ENCODE results near the gene POLR2I.
"Not testable (repeated sequence)": the region's sequence is repeated elsewhere in the genome, so short reads cannot be mapped to it uniquely, and the experiment has no call there.

The POLR2I gene

DNA sequence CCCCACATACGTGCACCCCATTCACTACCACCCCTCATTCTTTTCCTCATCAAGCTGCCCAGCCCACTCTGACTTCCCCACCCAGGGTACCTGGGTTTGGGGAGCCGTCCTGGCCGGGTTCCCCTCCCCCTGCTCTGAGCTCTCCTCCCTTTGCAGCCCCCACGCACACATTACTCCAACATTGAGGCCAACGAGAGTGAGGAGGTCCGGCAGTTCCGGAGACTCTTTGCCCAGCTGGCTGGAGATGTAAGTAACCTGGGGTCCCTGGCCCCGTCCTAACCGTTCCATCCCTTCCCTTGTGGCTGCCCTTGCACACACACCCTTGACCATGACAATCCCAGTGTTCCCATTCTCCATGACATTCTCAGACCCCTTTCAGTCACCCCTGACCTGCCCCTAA is 27.8 kb upstream of the POLR2I start:
- Histone ChIP-seq H3K36me3 (ENCODE audit: control insufficient read depth in 1 of 2, insufficient read depth in 2 of 2, low read length in 2 of 2) (peaks cover 35 to 49% of the 10 kb centered on the region in 2 donors), H3K4me1 (ENCODE audit: control insufficient read depth in 1 of 2, insufficient read depth in 2 of 2, low read length in 2 of 2) (peaks cover 8 to 11% of the 10 kb centered on the region in 2 donors), H3K9me3 (ENCODE audit: control insufficient read depth in 1 of 2, low read length in 2 of 2) (no peaks in the 10 kb centered on the region), H3K4me3 (ENCODE audit: low read depth in 1 of 2, low read length in 2 of 2) (no peak overlapping the region), H3K27me3 (ENCODE audit: low read depth, low read length) (no peaks in the 10 kb centered on the region), H3K27ac (ENCODE audit: low read length) (no peak overlapping the region)

GRCh38 chr19:36142046-36142445 is 27.4 kb upstream of the POLR2I start:
- Histone ChIP-seq H3K36me3 (ENCODE audit: control insufficient read depth in 1 of 2, insufficient read depth in 2 of 2, low read length in 2 of 2) (peaks cover 33 to 46% of the 10 kb centered on the region in 2 donors), H3K27me3 (ENCODE audit: low read depth, low read length) (no peaks in the 10 kb centered on the region), H3K4me3 (ENCODE audit: low read depth in 1 of 2, low read length in 2 of 2) (peak overlapping the region in 1 of 2 donors; percentile 83), H3K27ac (ENCODE audit: low read length) (no peak overlapping the region), H3K4me1 (ENCODE audit: control insufficient read depth in 1 of 2, insufficient read depth in 2 of 2, low read length in 2 of 2) (peaks cover 8 to 11% of the 10 kb centered on the region in 2 donors), H3K9me3 (ENCODE audit: control insufficient read depth in 1 of 2, low read length in 2 of 2) (no peaks in the 10 kb centered on the region)

- no peaks in the 10 kb centered on the region for H3K9me3 ChIP-seq (ENCODE audit: control insufficient read depth in 1 of 2, low read length in 2 of 2)
- peaks cover 8 to 11% of the 10 kb centered on the region in 2 donors for H3K4me1 ChIP-seq (ENCODE audit: control insufficient read depth in 1 of 2, insufficient read depth in 2 of 2, low read length in 2 of 2)
- peak overlapping the region; percentile 67 for H3K27ac ChIP-seq (ENCODE audit: low read length)
- H3K27me3 ChIP-seq (ENCODE audit: low read depth, low read length), result no peaks in the 10 kb centered on the region
- H3K4me3 ChIP-seq (ENCODE audit: low read depth in 1 of 2, low read length in 2 of 2), result peak overlapping the region; percentile 83 to 100
- H3K36me3 ChIP-seq (ENCODE audit: control insufficient read depth in 1 of 2, insufficient read depth in 2 of 2, low read length in 2 of 2), result peaks cover 25 to 38% of the 10 kb centered on the region in 2 donors
Measured at GRCh38 chr19:36141039-36141927, 26.6 kb upstream of the POLR2I start.

DNA sequence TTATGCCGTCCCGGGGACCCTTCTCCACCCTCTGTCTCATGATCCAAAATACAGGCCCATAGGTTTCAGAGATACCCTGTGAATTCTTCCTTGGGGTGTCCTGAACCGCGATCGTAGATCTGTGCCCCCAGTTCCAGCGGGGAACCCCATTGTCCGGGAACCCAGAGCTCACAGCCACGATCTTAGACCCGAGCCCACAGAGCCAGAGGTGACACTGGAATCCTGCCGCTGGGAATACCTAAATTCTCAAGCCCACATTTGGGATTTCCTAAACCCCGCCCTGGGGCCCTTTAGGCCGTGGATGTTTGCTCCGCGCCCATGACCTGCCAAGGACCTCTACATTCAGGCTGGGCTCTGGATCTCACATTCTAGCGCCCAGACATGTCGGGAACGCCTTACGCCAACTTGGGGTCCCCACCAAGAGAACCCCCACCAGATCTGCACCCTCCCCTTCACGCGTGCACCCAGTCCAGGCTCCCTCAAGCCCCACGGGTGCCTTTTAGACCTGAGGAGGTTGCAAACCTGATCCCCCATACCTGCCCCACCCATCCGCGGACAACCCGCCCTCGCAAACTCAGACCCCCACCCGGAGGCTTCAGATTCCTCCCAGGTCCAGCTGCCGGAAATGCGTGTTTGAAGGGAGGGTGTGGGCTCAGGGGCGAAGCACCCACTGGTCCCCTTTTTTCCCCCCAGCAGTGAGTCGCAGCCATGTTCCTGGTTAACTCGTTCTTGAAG is 25.8 kb upstream of the POLR2I start:
- Histone ChIP-seq H3K36me3 (ENCODE audit: control insufficient read depth in 1 of 2, insufficient read depth in 2 of 2, low read length in 2 of 2) (peaks cover 17 to 30% of the 10 kb centered on the region in 2 donors), H3K27me3 (ENCODE audit: low read depth, low read length) (no peaks in the 10 kb centered on the region), H3K27ac (ENCODE audit: low read length) (peak overlapping the region; percentile 100), H3K4me1 (ENCODE audit: control insufficient read depth in 1 of 2, insufficient read depth in 2 of 2, low read length in 2 of 2) (peaks cover 8 to 11% of the 10 kb centered on the region in 2 donors), H3K9me3 (ENCODE audit: control insufficient read depth in 1 of 2, low read length in 2 of 2) (no peaks in the 10 kb centered on the region), H3K4me3 (ENCODE audit: low read depth in 1 of 2, low read length in 2 of 2) (peak overlapping the region; percentile 83 to 100)

DNA sequence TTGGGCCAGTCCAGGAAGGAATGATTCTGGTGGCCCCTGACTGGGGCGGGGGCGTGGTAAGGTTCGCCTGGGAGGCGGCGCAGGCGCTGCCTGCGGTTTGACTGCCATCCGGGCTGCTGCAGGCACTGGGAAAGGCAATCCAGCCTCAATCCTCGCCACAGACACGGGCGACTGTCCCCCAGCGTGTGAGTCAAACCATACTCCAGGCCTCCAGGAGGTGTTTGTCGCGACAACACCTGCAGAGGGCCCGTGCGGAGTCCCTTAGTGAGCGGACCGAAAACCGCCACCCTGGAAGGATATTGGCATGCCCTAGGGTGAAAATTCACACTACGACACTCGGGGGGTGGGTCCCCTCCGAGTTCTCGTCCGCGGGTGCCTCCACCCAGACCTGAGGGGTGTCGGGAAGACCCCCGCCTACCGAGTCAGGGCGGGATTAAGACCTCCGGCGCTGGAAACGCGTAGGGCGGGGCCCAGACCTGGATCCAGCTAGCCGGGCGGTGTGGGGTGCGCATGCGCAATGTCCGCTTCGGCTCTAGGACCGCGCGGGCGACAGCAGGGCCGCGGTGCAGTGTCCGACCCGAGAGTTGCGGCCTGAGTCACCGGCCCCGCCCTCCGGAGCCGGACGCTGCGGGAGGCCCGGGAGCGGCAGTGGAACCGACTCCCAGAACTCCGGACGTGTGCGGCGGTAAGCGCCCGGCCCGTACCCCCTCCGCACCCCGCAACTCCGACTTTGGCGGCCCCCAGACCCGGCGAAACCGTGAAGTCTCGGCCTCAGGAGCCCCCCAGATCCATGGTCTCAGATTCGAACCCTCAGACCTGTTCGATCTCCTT is 25.0 kb upstream of the POLR2I start, which contains the start of gene CAPNS1:
CAPNS1 (plus strand) TSS at position 594 of the 831 bp plus-strand sequence. CDS start 946 bp downstream, outside the sequence.
- Histone ChIP-seq H3K4me1 (ENCODE audit: control insufficient read depth in 1 of 2, insufficient read depth in 2 of 2, low read length in 2 of 2) (peaks cover 8 to 11% of the 10 kb centered on the region in 2 donors), H3K27me3 (ENCODE audit: low read depth, low read length) (no peaks in the 10 kb centered on the region)

GRCh38 chr19:36139120-36139472 is 24.4 kb upstream of the POLR2I start:
- Histone ChIP-seq H3K36me3 (ENCODE audit: control insufficient read depth in 1 of 2, insufficient read depth in 2 of 2, low read length in 2 of 2) (peaks cover 10 to 17% of the 10 kb centered on the region in 2 donors), H3K4me1 (ENCODE audit: control insufficient read depth in 1 of 2, insufficient read depth in 2 of 2, low read length in 2 of 2) (peaks cover 8 to 11% of the 10 kb centered on the region in 2 donors), H3K4me3 (ENCODE audit: low read depth in 1 of 2, low read length in 2 of 2) (peak overlapping the region; percentile 74 to 83), H3K9me3 (ENCODE audit: control insufficient read depth in 1 of 2, low read length in 2 of 2) (no peaks in the 10 kb centered on the region), H3K27ac (ENCODE audit: low read length) (peak overlapping the region; percentile 87), H3K27me3 (ENCODE audit: low read depth, low read length) (no peaks in the 10 kb centered on the region)

More for the DNA sequence above, 25.0 kb upstream of the POLR2I start, which contains the start of gene CAPNS1:
- Histone ChIP-seq H3K27ac (ENCODE audit: low read length) (peak within 1 kb of the TSS; percentile 100), H3K36me3 (ENCODE audit: control insufficient read depth in 1 of 2, insufficient read depth in 2 of 2, low read length in 2 of 2) (peaks cover 12 to 22% of the 10 kb centered on the region in 2 donors), H3K9me3 (ENCODE audit: control insufficient read depth in 1 of 2, low read length in 2 of 2) (no peaks in the 10 kb centered on the region), H3K4me3 (ENCODE audit: low read depth in 1 of 2, low read length in 2 of 2) (peak within 1 kb of the TSS; percentile 83 to 100)

DNA sequence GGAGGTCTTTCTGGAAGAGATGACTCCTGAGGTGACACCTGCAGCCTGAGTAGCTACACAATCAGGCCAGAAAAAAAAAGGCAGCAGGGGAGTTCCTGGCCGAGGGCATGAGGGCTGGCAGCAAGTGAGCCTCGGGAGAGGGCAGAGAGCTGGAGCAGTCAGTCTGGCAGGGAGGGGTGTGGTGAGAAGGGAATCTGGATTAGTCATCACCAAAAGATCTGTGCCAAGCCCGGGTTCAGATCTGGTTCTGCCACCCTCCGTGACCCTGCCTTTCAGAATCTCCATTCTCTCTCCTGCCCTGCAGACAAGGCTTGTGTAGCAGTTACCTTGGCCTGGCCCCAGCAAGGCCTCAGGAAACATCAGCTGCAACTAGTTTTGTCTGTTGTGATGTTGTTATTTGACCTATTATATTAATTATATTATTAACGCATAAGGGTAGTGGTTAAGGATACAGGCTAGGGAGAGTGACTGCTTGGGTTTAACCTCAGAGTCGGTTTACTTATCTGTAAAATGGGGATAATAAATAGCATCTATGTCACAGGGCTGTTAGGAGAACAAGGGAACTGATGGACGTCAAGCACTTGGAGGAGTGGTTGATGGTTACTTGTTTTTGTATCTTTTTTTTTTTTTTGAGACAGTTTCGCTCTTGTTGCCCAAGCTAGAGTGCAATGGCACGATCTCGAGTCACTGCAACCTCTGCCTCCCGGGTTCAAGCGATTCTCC is 22.4 kb upstream of the POLR2I start:
- peaks cover 0 to 4% of the 10 kb centered on the region in 2 donors for H3K36me3 ChIP-seq (ENCODE audit: control insufficient read depth in 1 of 2, insufficient read depth in 2 of 2, low read length in 2 of 2)
- H3K9me3 ChIP-seq (ENCODE audit: control insufficient read depth in 1 of 2, low read length in 2 of 2), result no peaks in the 10 kb centered on the region
- H3K27ac ChIP-seq (ENCODE audit: low read length), result peak overlapping the region; percentile 72
- H3K27me3 ChIP-seq (ENCODE audit: low read depth, low read length), result no peaks in the 10 kb centered on the region
- H3K4me1 ChIP-seq (ENCODE audit: control insufficient read depth in 1 of 2, insufficient read depth in 2 of 2, low read length in 2 of 2), result peaks cover 8 to 11% of the 10 kb centered on the region in 2 donors
- peak overlapping the region in 1 of 2 donors; percentile 37 for H3K4me3 ChIP-seq (ENCODE audit: low read depth in 1 of 2, low read length in 2 of 2)

GRCh38 chr19:36134867-36135266 is 20.2 kb upstream of the POLR2I start:
- not testable (repeated sequence) for H3K27me3 ChIP-seq (ENCODE audit: low read depth, low read length); H3K4me3 ChIP-seq (ENCODE audit: low read depth in 1 of 2, low read length in 2 of 2); H3K36me3 ChIP-seq (ENCODE audit: control insufficient read depth in 1 of 2, insufficient read depth in 2 of 2, low read length in 2 of 2); H3K27ac ChIP-seq (ENCODE audit: low read length); H3K9me3 ChIP-seq (ENCODE audit: control insufficient read depth in 1 of 2, low read length in 2 of 2); H3K4me1 ChIP-seq (ENCODE audit: control insufficient read depth in 1 of 2, insufficient read depth in 2 of 2, low read length in 2 of 2)

DNA sequence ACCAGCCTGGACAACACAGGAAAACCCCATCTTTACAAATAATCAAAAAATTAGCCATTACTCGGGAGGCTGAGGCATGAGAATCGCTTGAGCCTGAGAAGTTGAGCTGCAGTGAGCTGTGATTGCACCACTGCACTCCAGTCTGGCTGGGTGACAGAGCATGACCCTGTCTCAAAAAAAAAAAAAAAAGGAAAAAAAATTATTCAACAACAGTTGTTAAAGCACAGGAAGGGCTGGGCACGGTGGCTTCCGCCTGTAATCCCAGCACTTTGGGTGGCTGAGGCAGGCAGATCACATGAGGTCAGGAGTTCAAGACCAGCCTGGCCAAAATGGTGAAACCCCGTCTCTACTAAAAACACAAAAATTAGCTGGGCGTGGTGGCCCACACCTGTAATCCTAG is 16.5 kb upstream of the POLR2I start:
- not testable (repeated sequence) for H3K4me3 ChIP-seq (ENCODE audit: low read depth in 1 of 2, low read length in 2 of 2); H3K36me3 ChIP-seq (ENCODE audit: control insufficient read depth in 1 of 2, insufficient read depth in 2 of 2, low read length in 2 of 2); H3K9me3 ChIP-seq (ENCODE audit: control insufficient read depth in 1 of 2, low read length in 2 of 2); H3K27ac ChIP-seq (ENCODE audit: low read length); H3K27me3 ChIP-seq (ENCODE audit: low read depth, low read length)
- peaks cover 3 to 12% of the 10 kb centered on the region in 2 donors for H3K4me1 ChIP-seq (ENCODE audit: control insufficient read depth in 1 of 2, insufficient read depth in 2 of 2, low read length in 2 of 2)

GRCh38 chr19:36128392-36128736 is 13.7 kb upstream of the POLR2I start:
- H3K4me1 ChIP-seq (ENCODE audit: control insufficient read depth in 1 of 2, insufficient read depth in 2 of 2, low read length in 2 of 2), result peaks cover 3 to 12% of the 10 kb centered on the region in 2 donors
- H3K4me3 ChIP-seq (ENCODE audit: low read depth in 1 of 2, low read length in 2 of 2), result peak overlapping the region; percentile 59 to 67
- peaks cover 13 to 24% of the 10 kb centered on the region in 2 donors for H3K36me3 ChIP-seq (ENCODE audit: control insufficient read depth in 1 of 2, insufficient read depth in 2 of 2, low read length in 2 of 2)
- peak overlapping the region; percentile 92 for H3K27ac ChIP-seq (ENCODE audit: low read length)
- H3K9me3 ChIP-seq (ENCODE audit: control insufficient read depth in 1 of 2, low read length in 2 of 2), result no peaks in the 10 kb centered on the region
- no peaks in the 10 kb centered on the region for H3K27me3 ChIP-seq (ENCODE audit: low read depth, low read length)

Data from muscle layer of duodenum (tissue), 2 donors.